ENCODE results near the gene GPR78.

- TF ChIP-seq EZH2 (IDR thresholded peaks at IDR 0.05; ENCODE audit: insufficient read depth, poor library complexity, severe bottlenecking) (no peak), EZH2phosphoT487 (IDR thresholded peaks at IDR 0.05; ENCODE audit: insufficient read depth, low read depth) (no peak)
Measured at GRCh38 chr4:8594097-8595038, 14.2 kb downstream of the GPR78 start.
